Thymus (tissue), 11 donors: ENCODE measurements around the gene NAIF1. TPM values are rescaled to one million over a fixed set of nuclear protein-coding genes. Genes with fewer than 3 reads are reported as not detected.
"Not testable (repeated sequence)": the region's sequence is repeated elsewhere in the genome, so short reads cannot be mapped to it uniquely, and the experiment has no call there.

Source experiments
- DNase-seq, 9 donors: peaks; one replicate each; pipeline ENCODE4 v3.0.0-alpha.2; 2013; ENCODE audit warnings: low spot score in 9 of 9, low read depth in 6 of 9, missing footprints in 1 of 9
- H3K27ac ChIP-seq, 2 donors: one replicate each; pipeline ENCODE4 v1.5.1; 2013; ENCODE audit warnings: control low read depth in 1 of 2, low read depth in 1 of 2, low read length in 1 of 2, mild to moderate bottlenecking in 1 of 2, moderate library complexity in 1 of 2
- H3K27me3 ChIP-seq, 2 donors: one replicate each; pipeline ENCODE4 v1.5.1; 2013; ENCODE audit warnings: low read length in 1 of 2; ENCODE audit not compliant: control insufficient read depth in 2 of 2, insufficient read depth in 1 of 2
- H3K36me3 ChIP-seq, 2 donors: one replicate each; pipeline ENCODE4 v1.5.1; 2013; ENCODE audit warnings: low read length in 1 of 2, mild to moderate bottlenecking in 1 of 2, moderate library complexity in 1 of 2; ENCODE audit not compliant: control insufficient read depth in 2 of 2, insufficient read depth in 2 of 2
- H3K4me1 ChIP-seq, 2 donors: one replicate each; pipeline ENCODE4 v1.5.1; 2013; ENCODE audit warnings: low read length in 2 of 2; ENCODE audit not compliant: control insufficient read depth in 2 of 2, insufficient read depth in 2 of 2
- H3K4me3 ChIP-seq, 2 donors: one replicate each; pipeline ENCODE4 v1.5.1; 2013; ENCODE audit warnings: low read length in 2 of 2, control low read depth in 1 of 2, mild to moderate bottlenecking in 1 of 2
- H3K9me3 ChIP-seq, 2 donors: one replicate each; pipeline ENCODE4 v1.5.1; 2013; ENCODE audit warnings: low read length in 1 of 2, mild to moderate bottlenecking in 1 of 2; ENCODE audit not compliant: control insufficient read depth in 2 of 2, insufficient read depth in 1 of 2
- WGBS: extraction: QIAGEN DNeasy Blood & Tissue Kit; methylation state at CpG from one replicate; pipeline ENCODE4 v1.1.7; 2013; 5-methylcytosine and 5-hydroxymethylcytosine counted together
- polyA plus RNA-seq: library from polyadenylated mRNA; stranded (reverse); fragments of 200-250 nt; gene quantifications from one replicate; pipeline ENCODE4 v1.2.3, GENCODE V29; 2013
- total RNA-seq: library from RNA; stranded (reverse); fragments of 120-200 nt; gene quantifications from one replicate; pipeline ENCODE4 v1.2.4, GENCODE V29; 2013
- donor health status: healthy.

NAIF1 gene
- total and polyA plus RNA-seq, 2 donors = 10.9 to 11.5 TPM

DNA sequence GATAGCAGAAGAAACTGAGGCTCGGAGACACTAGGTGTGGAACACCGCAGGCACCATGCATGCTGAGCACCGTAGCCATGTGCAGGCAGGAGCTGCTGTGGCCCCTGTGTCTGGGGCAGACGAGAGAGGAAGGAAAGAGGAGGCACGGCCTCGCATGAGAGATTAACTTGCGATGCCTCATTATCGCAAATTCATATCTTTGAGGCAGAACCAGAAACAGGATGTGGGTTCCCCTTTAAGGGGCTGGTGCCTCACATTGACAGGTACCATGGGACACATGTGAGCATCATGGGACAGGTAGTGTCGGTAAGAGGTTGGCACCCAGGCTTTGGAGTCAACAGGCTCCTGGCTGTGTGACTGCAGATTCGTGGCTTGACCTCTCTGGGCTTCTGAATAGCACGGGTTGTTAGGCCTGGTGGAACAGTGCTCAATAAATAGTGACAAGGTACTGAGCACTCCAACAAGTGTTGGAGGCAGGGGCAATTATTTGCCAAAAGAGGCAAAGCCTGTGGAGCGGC is 40.8 kb downstream of the NAIF1 start:
- peaks cover 56 to 97% of the 10 kb centered on the region in 2 donors for H3K4me1 ChIP-seq
- no peaks in the 10 kb centered on the region for H3K27me3 ChIP-seq
- H3K36me3 ChIP-seq = no peaks in the 10 kb centered on the region
- peak; percentile 80 to 97 (median 90) for DNase-seq
- 13% methylated on average over 12 of the region's 12 CpGs for WGBS
- peak overlapping the region; percentile 0 to 6 for H3K4me3 ChIP-seq
- peak overlapping the region; percentile 96 to 98 for H3K27ac ChIP-seq
- H3K9me3 ChIP-seq = no peaks in the 10 kb centered on the region

DNA sequence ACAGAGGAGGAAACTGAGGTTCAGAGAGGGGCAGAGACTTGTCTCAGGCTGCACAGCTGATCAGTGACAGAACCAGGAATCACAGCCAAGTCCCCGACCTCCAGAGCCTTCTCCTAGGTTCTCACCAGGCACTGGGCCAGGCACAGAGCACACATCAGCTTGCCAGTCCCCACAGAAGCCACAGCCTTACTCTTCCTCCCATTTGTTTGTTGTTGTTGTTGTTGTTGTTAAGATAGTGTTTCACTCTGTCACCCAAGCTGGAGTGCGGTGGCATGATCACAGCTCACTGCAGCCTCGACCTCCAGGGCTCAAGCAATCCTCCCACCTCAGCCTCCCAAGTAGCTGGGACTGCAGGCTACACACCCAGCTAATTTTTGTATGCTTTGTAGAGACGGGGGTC is 41.4 kb downstream of the NAIF1 start:
- WGBS = 79% methylated on average over 4 of the region's 4 CpGs
- H3K4me3 ChIP-seq = peak overlapping the region; percentile 0 to 6
- H3K27me3 ChIP-seq = no peaks in the 10 kb centered on the region
- DNase-seq = peak in 1 of 9 donors; percentile 42
- no peaks in the 10 kb centered on the region for H3K36me3 ChIP-seq
- H3K4me1 ChIP-seq = peaks cover 50 to 97% of the 10 kb centered on the region in 2 donors
- peak overlapping the region; percentile 96 to 98 for H3K27ac ChIP-seq
- no peaks in the 10 kb centered on the region for H3K9me3 ChIP-seq

DNA sequence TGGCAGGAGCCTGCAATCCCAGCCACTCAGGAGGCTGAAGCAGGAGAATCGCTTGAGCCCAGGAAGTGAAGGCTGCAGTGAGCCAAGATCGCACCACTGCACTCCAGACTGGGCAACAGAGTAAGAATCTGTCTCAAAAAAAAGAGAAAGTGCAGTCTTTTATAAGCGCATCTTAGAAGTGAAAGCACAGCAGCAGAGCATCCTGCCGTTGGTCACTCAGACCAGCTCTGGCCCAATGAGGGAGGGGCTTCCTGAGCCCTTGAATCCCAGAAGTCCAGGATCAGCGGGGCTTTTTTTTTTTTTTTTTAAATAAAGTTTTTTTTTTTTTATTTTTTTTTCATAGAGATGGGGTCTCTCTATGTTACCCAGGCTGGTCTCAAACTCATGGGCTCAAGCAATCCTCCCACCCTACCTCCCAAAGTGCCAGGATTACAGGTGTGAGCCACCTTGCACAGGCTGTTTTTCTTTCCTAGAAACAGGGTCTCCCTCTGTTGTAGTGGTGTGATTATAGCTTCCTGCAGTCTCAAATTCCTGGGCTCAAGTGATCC is 42.3 kb downstream of the NAIF1 start:
- 83% methylated on average over 5 of the region's 5 CpGs for WGBS
- no peaks in the 10 kb centered on the region for H3K27me3 ChIP-seq
- H3K4me3 ChIP-seq = no peak overlapping the region
- peak in 1 of 9 donors; percentile 47 for DNase-seq
- H3K9me3 ChIP-seq = no peaks in the 10 kb centered on the region
- H3K36me3 ChIP-seq = no peaks in the 10 kb centered on the region
- H3K4me1 ChIP-seq = peaks cover 46 to 94% of the 10 kb centered on the region in 2 donors
- peak overlapping the region; percentile 96 to 98 for H3K27ac ChIP-seq

DNA sequence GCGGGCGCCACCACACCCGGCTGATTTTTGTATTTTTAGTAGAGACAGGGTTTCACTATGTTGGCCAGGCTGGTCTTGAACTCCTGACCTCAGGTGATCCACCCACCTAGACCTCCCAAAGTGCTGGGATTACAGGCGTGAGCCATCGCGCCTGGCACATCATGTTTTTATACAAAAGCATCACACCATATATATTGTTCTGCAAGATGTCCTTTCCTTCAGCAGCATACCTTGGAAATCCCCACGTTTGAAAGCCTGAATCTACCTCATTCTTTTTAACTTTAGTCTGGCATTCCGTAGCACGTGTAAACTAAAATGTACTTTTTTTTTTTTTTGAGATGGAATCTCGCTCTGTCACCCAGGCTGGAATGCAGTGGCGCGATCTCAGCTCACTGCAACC is 43.4 kb downstream of the NAIF1 start:
- H3K9me3 ChIP-seq, H3K36me3 ChIP-seq, H3K27ac ChIP-seq, H3K4me3 ChIP-seq, DNase-seq, H3K27me3 ChIP-seq: not testable (repeated sequence)
- 85% methylated on average over 12 of the region's 12 CpGs for WGBS
- H3K4me1 ChIP-seq = peaks cover 40 to 88% of the 10 kb centered on the region in 2 donors

DNA sequence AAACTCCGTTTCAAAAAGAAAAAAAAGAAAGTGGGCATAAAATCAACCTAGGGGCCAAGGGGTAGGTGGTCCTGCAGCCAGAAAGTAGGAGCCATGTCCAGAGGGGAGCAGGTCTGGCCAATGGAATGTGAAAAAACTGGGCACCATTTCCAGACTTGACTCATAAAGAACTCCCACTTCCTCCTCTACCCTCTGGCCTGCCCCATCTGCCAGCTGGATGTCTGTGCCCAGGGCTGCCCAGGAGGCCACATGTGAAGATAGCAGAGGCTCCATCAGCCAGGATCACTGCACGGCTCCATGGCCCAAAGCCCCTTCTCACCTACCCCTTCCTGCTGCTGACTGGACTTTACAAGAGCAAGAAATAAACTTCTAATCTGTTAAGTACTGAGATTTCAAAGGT is 44.2 kb downstream of the NAIF1 start:
- H3K9me3 ChIP-seq = no peaks in the 10 kb centered on the region
- H3K27me3 ChIP-seq = no peaks in the 10 kb centered on the region
- peak overlapping the region; percentile 19 to 53 for H3K27ac ChIP-seq
- DNase-seq = no peak
- H3K4me1 ChIP-seq = peaks cover 37 to 80% of the 10 kb centered on the region in 2 donors
- no peaks in the 10 kb centered on the region for H3K36me3 ChIP-seq
- no peak overlapping the region for H3K4me3 ChIP-seq
- WGBS = 82% methylated on average over 2 of the region's 2 CpGs

DNA sequence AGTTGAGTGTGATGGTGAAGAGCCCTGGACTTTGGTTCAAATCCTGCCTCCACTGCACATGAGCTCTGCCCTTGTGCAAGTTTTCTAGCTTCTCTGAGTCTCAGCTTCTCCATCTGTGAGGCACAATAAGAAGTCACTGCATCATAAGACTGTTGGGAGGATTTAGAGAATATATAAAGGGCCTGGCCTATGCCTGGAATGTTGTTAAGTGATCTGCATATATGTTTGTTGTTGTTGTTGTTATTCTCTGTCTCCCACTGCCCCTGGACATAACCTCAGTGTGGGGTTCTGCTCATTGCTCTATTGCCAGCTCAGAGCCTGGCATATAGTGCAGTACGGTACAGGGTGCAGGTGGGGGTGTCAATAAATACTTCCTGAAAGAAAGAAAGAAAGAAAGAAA is 46.0 kb downstream of the NAIF1 start:
- Histone ChIP-seq H3K4me1 (peaks cover 20 to 62% of the 10 kb centered on the region in 2 donors), H3K36me3 (no peaks in the 10 kb centered on the region), H3K4me3 (no peak overlapping the region), H3K27me3 (no peaks in the 10 kb centered on the region), H3K27ac (peak overlapping the region; percentile 40 to 49), H3K9me3 (no peaks in the 10 kb centered on the region)
- WGBS = 84% methylated on average over 1 of the region's 1 CpG
- DNase-seq = no peak

DNA sequence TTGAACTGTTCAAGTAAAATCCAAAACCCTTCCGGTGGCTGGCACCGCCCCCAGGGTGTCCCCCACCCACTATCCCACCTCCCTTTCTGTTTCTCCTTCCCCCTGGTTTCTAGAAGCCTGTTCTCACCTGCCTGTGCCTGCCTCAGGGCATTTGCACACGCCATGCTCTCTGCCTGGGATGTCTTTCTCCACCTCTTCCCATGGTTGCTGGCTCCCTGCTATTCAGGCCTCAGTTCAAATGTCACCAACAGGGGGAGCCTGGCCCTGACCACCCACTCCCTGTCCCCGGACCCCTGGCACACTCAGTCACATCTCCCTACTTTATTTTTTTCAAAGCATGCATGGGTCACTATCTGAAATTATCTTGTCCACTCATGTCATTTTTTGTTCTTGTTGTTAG is 46.4 kb downstream of the NAIF1 start:
- WGBS = 96% methylated on average over 4 of the region's 4 CpGs
- H3K4me3 ChIP-seq = no peak overlapping the region
- H3K36me3 ChIP-seq = no peaks in the 10 kb centered on the region
- DNase-seq = no peak
- peak overlapping the region in 1 of 2 donors; percentile 43 for H3K27ac ChIP-seq
- peaks cover 16 to 58% of the 10 kb centered on the region in 2 donors for H3K4me1 ChIP-seq
- H3K9me3 ChIP-seq = no peaks in the 10 kb centered on the region
- no peaks in the 10 kb centered on the region for H3K27me3 ChIP-seq

DNA sequence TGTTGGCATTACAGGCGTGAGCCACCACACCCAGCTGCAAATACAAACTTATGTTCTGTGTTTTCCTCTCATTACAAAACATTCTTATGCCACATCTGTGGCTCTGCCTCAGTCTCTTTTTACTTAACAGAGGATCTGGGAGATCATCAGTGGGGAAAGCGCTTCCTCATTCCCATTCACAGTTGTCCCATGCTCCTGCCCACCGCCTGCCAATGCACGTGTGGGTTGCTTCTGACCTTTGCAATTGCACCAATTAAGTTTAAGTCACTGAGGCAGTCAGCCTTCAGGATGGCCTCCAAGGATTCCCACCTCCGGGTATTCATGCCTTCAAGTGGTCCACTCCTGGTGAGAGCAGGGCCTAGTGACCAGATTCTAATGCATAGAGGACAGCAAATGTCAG is 51.4 kb downstream of the NAIF1 start:
- Histone ChIP-seq H3K27me3 (no peaks in the 10 kb centered on the region), H3K9me3 (no peaks in the 10 kb centered on the region), H3K4me1 (peaks cover 0 to 21% of the 10 kb centered on the region in 2 donors), H3K4me3 (no peak overlapping the region), H3K36me3 (no peaks in the 10 kb centered on the region), H3K27ac (no peak overlapping the region)
- no peak for DNase-seq
- WGBS = 99% methylated on average over 5 of the region's 5 CpGs
